Neural progenitor cell (in vitro differentiated cells): ENCODE measurements around the gene RNF151. TPM values are rescaled to one million over a fixed set of nuclear protein-coding genes. Genes with fewer than 3 reads are reported as not detected.

ENCODE experiments used
- DNase-seq: peaks from one replicate; pipeline ENCODE4 v3.0.0-alpha.2; 2016; ENCODE audit warnings: low spot score
- H2AFZ ChIP-seq: fragments of 200-600 bp; sonication (generic); replicated peaks from 2 replicates; pipeline ENCODE4 v1.6.1; 2016; ENCODE audit warnings: antibody characterized with exemption
- H3F3A ChIP-seq: fragments of 200-600 bp; sonication (generic); 2 replicates; pipeline ENCODE4 v1.6.1; 2016; ENCODE audit warnings: antibody characterized with exemption, low read depth
- H3K27ac ChIP-seq: fragments of 200-600 bp; sonication (generic); 2 replicates; pipeline ENCODE4 v1.5.1; 2016; ENCODE audit warnings: mild to moderate bottlenecking
- H3K27me3 ChIP-seq: fragments of 200-600 bp; sonication (generic); 2 replicates; pipeline ENCODE4 v1.6.1; 2016; ENCODE audit warnings: mild to moderate bottlenecking, moderate library complexity
- H3K36me3 ChIP-seq: fragments of 200-600 bp; sonication (generic); 2 replicates; pipeline ENCODE4 v1.5.1; 2016
- H3K4me1 ChIP-seq: fragments of 200-600 bp; sonication (generic); 2 replicates; pipeline ENCODE4 v1.6.1; 2016; ENCODE audit warnings: mixed run types
- H3K4me2 ChIP-seq: fragments of 200-600 bp; sonication (generic); 2 replicates; pipeline ENCODE4 v1.6.1; 2016
- H3K4me3 ChIP-seq: fragments of 200-600 bp; sonication (generic); 2 replicates; pipeline ENCODE4 v1.5.1; 2016
- H3K79me2 ChIP-seq: fragments of 200-600 bp; sonication (generic); 2 replicates; pipeline ENCODE4 v1.6.1; 2016; ENCODE audit warnings: low read depth
- H3K9ac ChIP-seq: fragments of 200-600 bp; sonication (generic); 2 replicates; pipeline ENCODE4 v1.6.1; 2016
- H3K9me3 ChIP-seq: fragments of 200-600 bp; sonication (generic); 2 replicates; pipeline ENCODE4 v1.5.1; 2016; ENCODE audit warnings: low read depth
- H4K20me1 ChIP-seq: fragments of 200-600 bp; sonication (generic); 2 replicates; pipeline ENCODE4 v1.6.1; 2016; ENCODE audit warnings: low read depth
- H3K27ac Mint-ChIP-seq: 3 replicates; pipeline ENCODE4 v1.8.0; 2021; ENCODE audit warnings: mixed read lengths
- H3K27me3 Mint-ChIP-seq: 2 replicates; pipeline ENCODE4 v1.8.0; 2022; ENCODE audit warnings: low read depth, mild to moderate bottlenecking, inconsistent platforms, moderate library complexity, mixed read lengths; ENCODE audit not compliant: insufficient read depth
- H3K36me3 Mint-ChIP-seq: 3 replicates; pipeline ENCODE4 v1.8.0; 2021; ENCODE audit warnings: mixed read lengths
- H3K4me1 Mint-ChIP-seq: 3 replicates; pipeline ENCODE4 v1.8.0; 2021; ENCODE audit warnings: mixed read lengths
- H3K4me3 Mint-ChIP-seq: 3 replicates; pipeline ENCODE4 v1.8.0; 2021; ENCODE audit warnings: mild to moderate bottlenecking, moderate library complexity, mixed read lengths
- H3K9me3 Mint-ChIP-seq: 3 replicates; pipeline ENCODE4 v1.8.0; 2020; ENCODE audit warnings: mixed read lengths
- CTCF ChIP-seq: fragments of 200-600 bp; sonication (generic); IDR thresholded peaks from 2 replicates; pipeline ENCODE4 v1.5.1; 2017; ENCODE audit warnings: antibody characterized with exemption, mild to moderate bottlenecking
- EZH2 ChIP-seq: fragments of 200-600 bp; sonication (generic); IDR thresholded peaks from 2 replicates; pipeline ENCODE4 v1.6.1; 2017; ENCODE audit warnings: antibody characterized with exemption, mild to moderate bottlenecking, moderate library complexity
- EZH2phosphoT487 ChIP-seq: fragments of 200-600 bp; sonication (generic); IDR thresholded peaks from 2 replicates; pipeline ENCODE4 v1.6.1; 2017; ENCODE audit warnings: antibody characterized with exemption
- total RNA-seq: library from RNA; depleted of rRNA; stranded (reverse); fragments of >200 nt; gene quantifications from 2 replicates; pipeline ENCODE4 v1.2.3, GENCODE V29; 2015; ENCODE audit warnings: low replicate concordance

RNF151 gene
- total RNA-seq, 1 donor from 2014 or later = not detected

- H4K20me1 ChIP-seq = peaks cover 24% of the 10 kb centered on the region
- no peak overlapping the region for H3K9ac ChIP-seq
- H3K9me3 Mint-ChIP-seq = no peaks in the 10 kb centered on the region
These were observed 33.3 kb downstream of the RNF151 start for GRCh38 chr16:1999866-2000514.

GRCh38 chr16:2001035-2001434, 34.4 kb downstream of the RNF151 start:
- peaks cover 18% of the 10 kb centered on the region for H3K79me2 ChIP-seq
- TF ChIP-seq EZH2phosphoT487 (no peak), EZH2 (no peak), CTCF (no peak)
- no peaks in the 10 kb centered on the region for H3K36me3 ChIP-seq
- no peak overlapping the region for H3K4me2 ChIP-seq
- no peaks in the 10 kb centered on the region for H3K9me3 Mint-ChIP-seq
- H3K36me3 Mint-ChIP-seq = peaks cover 6% of the 10 kb centered on the region
- no peak for DNase-seq
- H3K9me3 ChIP-seq = no peaks in the 10 kb centered on the region
- H3K27me3 Mint-ChIP-seq = no peaks in the 10 kb centered on the region
- peaks cover 34% of the 10 kb centered on the region for H4K20me1 ChIP-seq
- H3K27ac Mint-ChIP-seq = no peak overlapping the region
- no peak overlapping the region for H3K4me3 ChIP-seq
- peaks cover 19% of the 10 kb centered on the region for H3F3A ChIP-seq
- H3K9ac ChIP-seq = no peak overlapping the region
- no peak overlapping the region for H2AFZ ChIP-seq
- H3K27ac ChIP-seq = no peak overlapping the region
- H3K4me3 Mint-ChIP-seq = no peak overlapping the region
- peaks cover 13% of the 10 kb centered on the region for H3K4me1 Mint-ChIP-seq
- H3K27me3 ChIP-seq = no peaks in the 10 kb centered on the region
- peaks cover 6% of the 10 kb centered on the region for H3K4me1 ChIP-seq

More at GRCh38 chr16:1999866-2000514, 33.3 kb downstream of the RNF151 start:
- Histone ChIP-seq H3K27ac (no peak overlapping the region), H3K4me2 (no peak overlapping the region), H2AFZ (no peak overlapping the region), H3K4me3 (no peak overlapping the region), H3K27me3 (no peaks in the 10 kb centered on the region), H3K36me3 (no peaks in the 10 kb centered on the region), H3K9me3 (no peaks in the 10 kb centered on the region), H3F3A (peaks cover 20% of the 10 kb centered on the region), H3K79me2 (peaks cover 9% of the 10 kb centered on the region), H3K4me1 (peaks cover 6% of the 10 kb centered on the region)
- DNase-seq = no peak
- Mint-ChIP-seq H3K4me1 (peaks cover 10% of the 10 kb centered on the region), H3K4me3 (no peak overlapping the region), H3K27me3 (no peaks in the 10 kb centered on the region), H3K36me3 (peaks cover 9% of the 10 kb centered on the region), H3K27ac (no peak overlapping the region)
- no peak for TF ChIP-seq EZH2phosphoT487
- TF ChIP-seq EZH2 = no peak
- no peak for TF ChIP-seq CTCF

GRCh38 chr16:2001456-2002355, 35.0 kb downstream of the RNF151 start:
- Histone ChIP-seq H3K4me3 (no peak overlapping the region), H3F3A (peaks cover 16% of the 10 kb centered on the region), H3K9me3 (no peaks in the 10 kb centered on the region), H4K20me1 (peaks cover 41% of the 10 kb centered on the region), H3K27ac (no peak overlapping the region), H3K79me2 (peaks cover 25% of the 10 kb centered on the region), H3K27me3 (no peaks in the 10 kb centered on the region), H3K4me1 (peaks cover 6% of the 10 kb centered on the region), H3K36me3 (no peaks in the 10 kb centered on the region), H3K4me2 (no peak overlapping the region), H2AFZ (no peak overlapping the region), H3K9ac (no peak overlapping the region)
- H3K27me3 Mint-ChIP-seq = no peaks in the 10 kb centered on the region
- TF ChIP-seq CTCF (no peak), EZH2 (no peak), EZH2phosphoT487 (no peak)
- H3K36me3 Mint-ChIP-seq = peaks cover 6% of the 10 kb centered on the region
- peaks cover 14% of the 10 kb centered on the region for H3K4me1 Mint-ChIP-seq
- H3K27ac Mint-ChIP-seq = no peak overlapping the region
- no peak overlapping the region for H3K4me3 Mint-ChIP-seq
- no peaks in the 10 kb centered on the region for H3K9me3 Mint-ChIP-seq
- no peak for DNase-seq
